ENCODE data around the gene NME9.

The NME9 gene

DNA sequence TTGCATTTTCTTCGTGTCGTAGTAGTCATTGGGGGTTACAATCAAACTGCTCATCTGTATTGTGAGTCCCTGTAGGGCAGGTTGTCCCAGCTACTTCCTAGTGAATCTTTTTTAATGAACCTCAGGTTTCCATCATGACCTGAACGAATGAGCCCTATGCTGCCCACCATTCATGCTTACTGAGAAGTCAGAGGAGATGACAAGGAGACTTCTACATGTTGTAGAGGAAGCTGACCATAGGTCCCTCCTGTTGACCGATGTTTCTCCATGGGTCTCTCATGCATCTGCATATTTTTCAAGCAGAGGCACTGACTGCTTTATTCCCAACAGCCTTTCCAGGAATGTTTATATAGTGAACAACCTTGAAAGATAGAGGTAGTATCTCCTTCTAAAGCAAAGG lies 5.0 kb upstream of the NME9 start:
- TF ChIP-seq, protein P1, sequence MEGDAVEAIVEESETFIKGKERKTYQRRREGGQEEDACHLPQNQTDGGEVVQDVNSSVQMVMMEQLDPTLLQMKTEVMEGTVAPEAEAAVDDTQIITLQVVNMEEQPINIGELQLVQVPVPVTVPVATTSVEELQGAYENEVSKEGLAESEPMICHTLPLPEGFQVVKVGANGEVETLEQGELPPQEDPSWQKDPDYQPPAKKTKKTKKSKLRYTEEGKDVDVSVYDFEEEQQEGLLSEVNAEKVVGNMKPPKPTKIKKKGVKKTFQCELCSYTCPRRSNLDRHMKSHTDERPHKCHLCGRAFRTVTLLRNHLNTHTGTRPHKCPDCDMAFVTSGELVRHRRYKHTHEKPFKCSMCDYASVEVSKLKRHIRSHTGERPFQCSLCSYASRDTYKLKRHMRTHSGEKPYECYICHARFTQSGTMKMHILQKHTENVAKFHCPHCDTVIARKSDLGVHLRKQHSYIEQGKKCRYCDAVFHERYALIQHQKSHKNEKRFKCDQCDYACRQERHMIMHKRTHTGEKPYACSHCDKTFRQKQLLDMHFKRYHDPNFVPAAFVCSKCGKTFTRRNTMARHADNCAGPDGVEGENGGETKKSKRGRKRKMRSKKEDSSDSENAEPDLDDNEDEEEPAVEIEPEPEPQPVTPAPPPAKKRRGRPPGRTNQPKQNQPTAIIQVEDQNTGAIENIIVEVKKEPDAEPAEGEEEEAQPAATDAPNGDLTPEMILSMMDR (IDR thresholded peaks at IDR 0.05; ENCODE audit: control extremely low read depth, extremely low read depth, low read depth, missing control alignments) = no peak
- CTCF ChIA-PET = interaction anchor here (0.7 to 0.8 kb wide), 2 partner anchors 20 to 83 kb away, joined by 3 read pairs; no protein-coding TSS in a partner anchor
- POLR2A ChIA-PET = no interaction called here

DNA sequence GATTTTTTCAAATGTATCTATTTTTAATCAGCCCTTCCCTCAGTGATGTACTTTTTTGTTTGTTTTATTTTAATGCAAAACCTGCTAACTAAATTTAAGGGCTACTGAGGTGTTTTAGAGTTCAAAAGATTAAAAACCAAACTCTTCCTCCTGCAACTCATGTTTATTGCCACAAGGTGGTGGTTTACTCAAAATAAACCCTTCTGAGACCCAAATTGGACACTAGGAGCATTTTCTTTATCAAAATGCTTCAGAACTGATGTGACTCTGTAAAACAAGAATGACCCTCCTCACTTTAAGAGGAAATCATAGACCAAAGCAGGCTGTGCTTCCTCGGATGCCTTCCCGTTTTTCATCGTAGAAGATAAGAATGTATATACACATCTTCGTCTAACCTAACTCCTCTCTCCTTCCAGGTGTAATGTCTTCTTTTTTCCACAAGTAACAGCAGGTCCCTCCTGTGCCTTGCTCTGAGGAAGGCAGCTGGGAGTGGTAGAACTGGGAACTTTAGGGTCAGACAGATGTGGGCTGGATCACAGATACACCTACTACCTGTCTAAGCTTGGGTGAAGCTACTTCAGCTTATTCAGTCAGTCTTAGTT lies 2.9 kb upstream of the NME9 start:
- peak; percentile 36 for DNase-seq (ENCODE audit: extremely low spot score)
- ChIA-PET POLR2A (no interaction called here), CTCF (interaction anchor here (1.1 to 2.3 kb wide), 3 partner anchors 10 to 64 kb away, joined by 4 to 7 read pairs (median 4); no protein-coding TSS in a partner anchor)
- TF ChIP-seq, protein P1 (IDR thresholded peaks at IDR 0.05; ENCODE audit: control extremely low read depth, extremely low read depth, low read depth, missing control alignments) = peak; percentile 35

More for the DNA sequence above, 5.0 kb upstream of the NME9 start:
- no peak for DNase-seq (ENCODE audit: extremely low spot score)

DNA sequence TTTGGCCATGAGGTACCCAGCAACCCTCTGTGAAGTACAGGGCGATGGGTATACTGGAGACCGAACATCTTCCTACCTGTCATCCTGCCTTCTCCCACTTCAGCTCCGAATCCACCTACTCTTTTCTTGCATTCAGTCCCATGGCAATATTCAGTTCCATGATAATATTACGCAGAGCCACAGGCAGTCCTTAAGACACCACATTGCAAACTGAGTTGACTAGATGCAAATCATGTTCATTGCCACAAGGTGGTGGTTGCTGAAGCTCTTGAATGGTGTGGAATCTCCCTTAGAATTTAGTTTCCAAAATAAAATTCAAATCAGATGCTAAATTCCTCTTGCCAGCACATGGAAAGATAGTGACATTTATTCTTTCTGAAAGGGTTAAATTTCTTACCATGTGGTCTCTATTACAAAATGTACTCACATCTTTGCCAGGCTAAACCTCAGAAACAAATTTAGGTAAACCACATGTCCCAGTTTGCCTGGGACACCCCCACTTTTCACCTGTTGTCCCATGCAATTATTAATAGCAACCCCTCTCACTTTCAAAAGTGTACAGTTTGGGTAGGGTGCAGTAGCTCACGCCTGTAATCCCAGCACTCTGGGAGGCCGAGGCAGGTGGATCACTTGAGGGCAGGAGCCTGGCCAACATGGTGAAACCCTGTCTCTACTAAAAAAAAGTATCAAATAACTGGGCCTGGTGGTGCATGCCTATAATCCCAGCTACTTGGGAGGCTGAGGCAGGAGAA lies 1.7 kb upstream of the NME9 start:
- ChIA-PET POLR2A (no interaction called here), CTCF (interaction anchor here (0.8 to 2.3 kb wide), 9 partner anchors 10 to 585 kb away, joined by 3 to 7 read pairs (median 3); no protein-coding TSS in a partner anchor)
- DNase-seq (ENCODE audit: extremely low spot score) = no peak

DNA sequence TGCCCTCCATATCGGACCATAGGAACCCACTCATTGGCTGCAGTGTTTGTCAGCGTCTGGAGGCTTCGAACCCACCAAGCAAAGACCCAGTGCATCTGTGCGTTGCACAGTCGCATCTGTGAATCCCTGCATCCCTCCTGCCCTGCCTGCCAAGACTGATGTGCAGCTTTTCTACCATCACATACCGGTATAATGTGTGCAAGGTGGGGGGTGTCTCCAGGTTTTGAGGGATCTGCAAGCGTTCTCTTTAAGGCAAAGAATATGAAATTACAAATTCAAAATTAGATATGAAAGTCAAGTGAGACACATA lies 288 bp upstream of the NME9 start:
- ChIA-PET POLR2A (no interaction called here), CTCF (interaction anchor here (1.4 kb wide), 1 partner anchor 18 kb away, joined by 4 read pairs; no protein-coding TSS in a partner anchor)
- TF ChIP-seq, protein P1 (IDR thresholded peaks at IDR 0.05; ENCODE audit: control extremely low read depth, extremely low read depth, low read depth, missing control alignments) = no peak
- no peak for DNase-seq (ENCODE audit: extremely low spot score)

More for the DNA sequence above, 1.7 kb upstream of the NME9 start:
- TF ChIP-seq, protein P1 (IDR thresholded peaks at IDR 0.05; ENCODE audit: control extremely low read depth, extremely low read depth, low read depth, missing control alignments) = no peak

DNA sequence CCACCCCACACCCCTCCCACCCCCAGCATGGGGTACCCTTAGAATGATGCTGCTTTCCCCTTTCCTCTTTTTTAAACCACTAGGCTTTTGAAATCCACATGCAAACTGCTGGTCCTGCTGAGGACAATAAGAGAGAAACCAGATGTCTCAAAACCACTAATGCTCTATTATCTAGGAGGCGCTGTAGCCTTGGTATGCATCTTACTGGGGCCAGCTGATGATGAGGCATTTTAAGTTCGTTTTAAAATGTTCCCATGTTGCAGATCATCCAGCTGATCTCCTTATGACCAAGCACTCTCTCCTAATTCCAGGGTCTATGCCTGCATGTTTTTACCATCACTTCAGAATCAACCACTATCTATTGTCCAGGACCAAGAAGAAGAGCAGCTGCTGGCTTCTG lies 1.3 kb downstream of the NME9 start:
- ChIA-PET POLR2A (no interaction called here), CTCF (interaction anchor here (0.6 to 2.0 kb wide), 9 partner anchors 8 to 588 kb away, joined by 3 to 7 read pairs (median 3); no protein-coding TSS in a partner anchor)
- TF ChIP-seq, protein P1 (IDR thresholded peaks at IDR 0.05; ENCODE audit: control extremely low read depth, extremely low read depth, low read depth, missing control alignments) = no peak
- DNase-seq (ENCODE audit: extremely low spot score) = no peak

DNA sequence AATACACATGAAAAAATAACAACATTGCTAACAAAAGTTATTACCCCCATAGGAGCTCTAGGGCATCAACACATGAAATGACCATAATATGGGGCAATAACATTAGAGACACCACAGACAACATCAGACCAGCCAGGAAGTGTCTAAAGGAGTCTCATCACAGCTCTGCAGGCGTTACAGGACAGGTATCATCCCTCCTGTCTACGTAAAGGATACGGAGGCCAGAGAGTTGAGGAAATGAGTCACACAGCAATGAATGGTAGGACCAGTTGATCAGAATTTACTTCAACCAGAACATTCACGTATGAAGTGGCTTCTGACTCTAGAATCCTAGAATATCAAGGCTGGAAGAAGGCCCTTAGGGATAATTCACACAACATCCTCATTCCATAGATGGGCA lies 1.8 kb downstream of the NME9 start:
- no peak for DNase-seq (ENCODE audit: extremely low spot score)
- CTCF ChIA-PET = interaction anchor here (0.6 to 2.0 kb wide), 9 partner anchors 10 to 588 kb away, joined by 3 to 7 read pairs (median 3); no protein-coding TSS in a partner anchor

More for the DNA sequence above, 1.8 kb downstream of the NME9 start:
- POLR2A ChIA-PET = interaction anchor here (0.5 kb wide), 1 partner anchor 134 kb away, joined by 3 read pairs; no protein-coding TSS in a partner anchor
- TF ChIP-seq, protein P1 (IDR thresholded peaks at IDR 0.05; ENCODE audit: control extremely low read depth, extremely low read depth, low read depth, missing control alignments) = no peak
